Measurements from ENCODE around the gene JMY.

The JMY gene

GRCh38 chr5:79225026-79225425 is 10.9 kb upstream of the JMY start:
- no peak for DNase-seq (ENCODE audit: insufficient read length, low spot score)
- no peak for FAIRE-seq
- TF ChIP-seq CTCF (IDR thresholded peaks at IDR 0.05; ENCODE audit: insufficient read depth, missing control alignments) = no peak

- FAIRE-seq (no peak), DNase-seq (ENCODE audit: insufficient read length, low spot score) (no peak)
Measured at GRCh38 chr5:79225441-79225840, 10.5 kb upstream of the JMY start.

GRCh38 chr5:79227484-79228025 is 8.4 kb upstream of the JMY start:
- FAIRE-seq (no peak), DNase-seq (ENCODE audit: insufficient read length, low spot score) (no peak)
- TF ChIP-seq CTCF (IDR thresholded peaks at IDR 0.05; ENCODE audit: insufficient read depth, missing control alignments) = no peak

More at GRCh38 chr5:79225441-79225840, 10.5 kb upstream of the JMY start:
- no peak for TF ChIP-seq CTCF (IDR thresholded peaks at IDR 0.05; ENCODE audit: insufficient read depth, missing control alignments)

GRCh38 chr5:79229357-79230174 is 6.4 kb upstream of the JMY start:
- FAIRE-seq = peak; percentile 95
- no peak for TF ChIP-seq CTCF (IDR thresholded peaks at IDR 0.05; ENCODE audit: insufficient read depth, missing control alignments)
- no peak for DNase-seq (ENCODE audit: insufficient read length, low spot score)

- FAIRE-seq (no peak), DNase-seq (ENCODE audit: insufficient read length, low spot score) (no peak)
- TF ChIP-seq CTCF (IDR thresholded peaks at IDR 0.05; ENCODE audit: insufficient read depth, missing control alignments) = no peak
Measured at GRCh38 chr5:79235261-79235633, 684 bp upstream of the JMY start.

GRCh38 chr5:79236362-79236969 is 535 bp downstream of the JMY start:
- FAIRE-seq (no peak), DNase-seq (ENCODE audit: insufficient read length, low spot score) (no peak)
- TF ChIP-seq CTCF (IDR thresholded peaks at IDR 0.05; ENCODE audit: insufficient read depth, missing control alignments) = no peak
